Stimulated activated CD4-positive, alpha-beta T cell treated with anti-CD3 and anti-CD28 coated beads, Interleukin-4, amount 100 ng/mL, for 48 hours (primary cell): ENCODE results near the gene CNPY1.

Experiments
- DNase-seq, 2 donors: peaks; one replicate each; pipeline ENCODE4 v3.0.0-alpha.2; 2020; ENCODE audit warnings: low read depth in 2 of 2

CNPY1 gene

DNA sequence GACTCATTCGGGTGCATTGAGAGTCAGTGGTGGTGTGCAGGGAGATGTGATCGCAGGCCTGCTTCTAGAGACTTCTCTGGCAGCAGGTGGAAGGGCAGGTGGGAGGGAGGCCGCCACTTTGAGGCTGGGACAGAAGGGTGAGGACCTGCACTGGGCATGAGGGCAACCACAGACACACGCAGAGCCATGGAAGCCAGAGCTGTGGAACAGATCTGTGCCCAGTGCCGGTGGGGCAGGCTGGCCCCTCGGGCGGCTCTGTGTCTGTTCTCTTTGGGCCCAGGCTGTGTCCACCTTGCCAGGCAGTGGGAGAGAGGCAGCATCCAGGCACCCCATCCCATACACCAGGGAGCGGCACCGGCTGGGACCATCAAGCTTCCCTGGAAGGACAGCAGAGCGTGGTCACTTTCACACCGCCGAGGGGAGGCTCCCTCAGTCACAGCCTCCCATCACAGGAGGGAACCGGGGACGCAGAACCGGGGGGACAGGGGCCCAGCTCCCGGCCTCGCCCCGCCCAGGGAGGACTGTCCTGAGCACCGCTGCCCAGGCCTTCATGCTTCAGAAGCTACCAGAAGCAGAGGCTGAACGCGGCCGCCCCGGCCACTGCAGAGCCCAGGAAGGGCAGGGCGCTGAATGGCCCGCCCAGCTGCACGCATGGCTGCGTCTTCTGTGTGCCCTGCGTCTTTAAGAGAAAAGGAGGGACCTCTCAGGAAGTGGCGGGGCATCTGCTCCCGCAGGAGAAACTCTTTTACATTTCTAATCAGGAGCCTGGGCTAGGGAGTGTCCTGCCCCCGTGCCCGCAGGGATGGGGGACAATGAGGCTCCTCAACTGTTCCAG lies 56.3 kb downstream of the CNPY1 start:
- DNase-seq, result no peak

DNA sequence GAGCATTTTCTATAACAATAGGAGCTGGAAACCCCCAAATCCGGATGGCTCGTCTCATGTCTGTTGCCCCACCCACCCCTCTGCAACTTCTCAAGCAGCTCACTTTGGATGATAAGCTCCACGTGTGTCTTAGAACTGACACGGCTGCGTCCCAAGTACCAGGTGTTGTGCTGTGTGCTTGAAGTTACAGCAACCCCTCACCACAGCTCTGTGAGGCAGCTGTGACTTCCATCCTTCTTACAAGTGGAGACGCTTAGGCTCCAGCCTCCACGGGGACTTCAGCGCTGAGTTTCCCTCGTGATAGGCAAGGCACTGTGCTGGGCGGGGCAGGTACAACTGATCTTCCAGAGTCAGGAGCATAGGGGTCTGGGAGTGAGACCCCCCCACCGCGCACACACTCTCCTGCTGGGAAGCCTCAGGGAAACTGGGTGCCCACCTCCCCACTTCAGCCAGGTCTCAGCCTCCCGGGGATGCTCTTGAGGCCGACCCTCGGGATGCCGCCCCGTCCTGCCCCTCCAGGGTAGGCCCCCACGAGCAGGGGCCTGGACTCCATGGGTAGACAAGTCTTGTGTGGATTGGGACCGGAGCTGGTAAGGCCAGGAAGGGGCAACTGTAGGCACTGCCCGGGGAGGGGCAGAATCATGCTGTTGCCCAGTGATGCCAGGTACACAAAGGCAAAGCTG lies 57.1 kb downstream of the CNPY1 start:
- no peak for DNase-seq

DNA sequence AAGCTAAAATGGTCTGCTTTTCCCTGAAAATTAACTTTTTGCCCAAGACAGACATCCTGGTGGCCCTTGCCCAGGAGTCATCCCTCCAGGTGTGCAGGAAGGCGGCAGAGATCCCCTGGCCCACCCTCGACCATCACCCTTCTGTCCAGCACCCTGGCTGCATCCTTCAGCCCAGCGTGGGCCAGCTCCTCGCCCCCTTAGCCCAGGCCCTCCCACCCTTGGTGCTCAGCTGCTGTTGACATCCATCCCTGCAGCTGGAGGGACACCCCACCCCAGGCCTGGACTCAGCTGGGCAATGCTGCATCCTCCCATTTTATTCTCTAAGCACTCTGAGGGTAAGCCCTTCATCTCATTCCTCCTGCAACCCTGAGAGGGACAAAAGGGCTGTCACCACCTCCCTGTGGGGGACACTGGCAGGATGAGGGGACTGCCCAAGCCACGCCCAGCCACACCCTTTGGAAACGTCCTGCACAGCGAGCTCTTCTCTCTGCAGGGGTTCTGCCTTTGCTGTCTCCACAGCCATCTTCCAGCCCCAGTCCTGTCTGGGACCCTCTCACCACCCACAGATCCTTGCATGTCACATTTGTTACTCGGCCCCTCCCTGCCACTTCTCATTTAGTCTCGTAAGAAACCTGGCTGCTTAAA lies 57.8 kb downstream of the CNPY1 start:
- DNase-seq, result no peak

DNA sequence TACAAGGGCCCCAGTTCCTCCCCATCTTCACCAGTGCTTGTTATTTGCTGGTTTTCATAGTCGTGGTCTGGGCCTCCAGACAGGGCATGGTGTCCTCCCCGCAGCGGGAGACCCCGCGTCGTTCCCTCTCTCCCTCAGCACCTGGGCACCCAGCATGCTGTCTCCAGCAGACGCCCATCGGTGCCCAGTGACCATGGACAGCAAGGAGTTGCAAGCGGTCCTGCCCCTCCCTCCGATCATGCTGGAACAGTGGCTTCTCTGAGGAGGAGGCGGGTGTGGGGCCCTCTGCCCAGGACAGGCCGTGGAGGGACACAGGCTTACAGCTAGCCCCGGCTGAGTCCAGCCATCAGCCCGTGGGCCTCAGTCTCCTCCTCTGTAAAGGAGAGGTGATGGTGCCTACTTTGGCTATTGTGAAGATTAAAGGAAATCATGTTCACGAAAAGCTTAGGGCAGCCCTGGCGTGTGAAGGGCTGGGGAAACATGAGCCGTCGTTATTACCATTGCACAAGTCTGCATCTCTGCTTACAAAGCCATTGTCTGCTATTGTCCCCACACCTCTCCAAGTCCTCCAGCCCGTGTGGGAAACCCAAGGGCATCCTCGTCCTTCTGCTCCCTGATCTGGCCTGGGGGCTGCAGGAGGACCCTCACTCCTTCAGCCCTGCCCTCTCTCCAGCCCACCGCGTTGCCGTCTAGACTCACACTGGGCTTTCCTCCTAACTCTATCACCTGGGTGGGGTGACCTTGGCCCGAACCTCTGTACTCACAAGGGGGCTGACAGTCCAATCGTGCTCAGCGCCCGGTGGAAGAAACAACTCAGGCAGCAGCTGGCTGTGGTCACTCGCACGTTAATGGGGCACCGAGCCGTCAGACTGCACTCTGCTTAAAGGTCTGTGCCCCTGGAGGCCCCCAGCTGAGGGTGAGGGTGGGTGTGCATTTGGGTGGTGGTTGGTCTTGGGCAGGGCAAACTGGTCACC lies 58.6 kb downstream of the CNPY1 start:
- no peak for DNase-seq

DNA sequence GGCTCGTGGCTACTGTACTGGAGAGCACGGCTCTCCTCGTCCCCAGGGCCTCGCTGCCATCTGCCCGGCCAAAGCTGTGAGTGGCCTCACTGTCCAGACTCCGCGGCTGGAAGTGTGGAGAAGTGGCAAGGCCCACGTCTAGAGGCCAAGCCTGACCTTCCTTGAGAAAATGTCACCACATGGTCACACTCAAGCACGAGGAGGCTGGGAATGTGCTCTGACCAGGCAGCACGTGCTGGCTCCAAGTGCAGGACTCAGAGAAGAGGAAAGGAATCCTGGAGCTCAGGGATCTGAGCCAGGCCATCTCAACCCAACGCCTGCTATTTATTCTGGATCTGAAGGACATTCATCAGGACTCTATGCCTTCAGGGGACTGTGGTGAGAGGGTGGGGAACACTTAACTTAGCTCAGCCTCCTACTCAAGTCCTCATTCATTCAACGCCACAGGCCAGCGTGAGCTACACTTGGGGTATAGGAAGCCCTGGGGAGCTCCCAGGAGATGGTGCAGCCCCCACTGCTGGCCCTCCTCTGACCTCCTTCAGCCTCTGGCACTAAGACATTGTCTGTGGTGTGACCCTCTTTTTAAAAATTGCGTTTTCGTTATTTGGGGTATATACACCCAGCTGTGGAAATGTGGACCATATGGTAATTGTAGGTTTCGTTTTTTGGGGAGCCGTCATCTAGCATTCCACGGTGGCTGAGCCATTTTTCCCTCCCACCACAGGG lies 59.4 kb downstream of the CNPY1 start:
- DNase-seq, result no peak

DNA sequence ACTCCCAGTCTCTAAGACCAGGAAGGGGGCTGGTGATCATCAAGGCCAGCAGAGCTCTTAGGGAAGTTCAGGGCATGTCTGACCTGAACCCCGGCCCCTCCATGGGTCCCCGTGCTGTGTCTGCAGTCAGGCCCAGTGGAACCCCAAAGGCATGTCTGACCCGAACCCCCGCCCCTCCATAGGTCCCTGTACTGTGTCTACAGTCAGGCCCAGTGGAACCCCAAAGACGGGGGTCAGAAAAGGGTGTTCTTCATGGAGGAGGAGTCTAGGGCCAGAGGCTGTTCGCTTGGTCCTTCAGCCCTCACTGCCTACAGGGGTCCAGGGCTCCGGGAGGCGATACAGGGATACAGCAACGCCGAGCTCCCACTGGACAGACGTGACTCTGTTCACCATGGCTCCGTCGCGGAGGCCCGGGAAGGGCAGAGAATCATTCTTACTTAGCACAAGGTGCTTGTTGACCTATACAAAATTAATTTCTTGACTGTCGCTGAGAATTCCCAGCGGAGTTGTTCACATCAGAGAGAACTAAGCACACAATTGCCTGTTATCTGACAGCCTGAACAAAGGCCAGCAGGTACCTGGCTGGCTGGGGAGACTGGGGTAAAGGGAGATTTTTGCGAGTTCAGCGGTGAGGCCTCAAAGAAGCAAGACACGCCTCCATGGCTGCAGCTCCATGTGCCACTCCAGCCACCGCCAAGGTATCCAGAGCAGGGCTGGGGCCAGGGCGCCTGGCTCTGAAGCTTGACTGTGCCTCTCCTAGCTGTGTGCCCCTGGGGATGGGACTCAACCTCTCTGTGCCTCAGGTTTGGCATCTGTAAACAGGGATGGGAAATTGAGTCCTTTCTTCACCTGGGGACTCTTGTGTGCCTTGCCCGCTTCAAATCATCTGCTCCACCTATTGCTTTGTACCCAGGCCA lies 61.6 kb downstream of the CNPY1 start:
- no peak for DNase-seq

DNA sequence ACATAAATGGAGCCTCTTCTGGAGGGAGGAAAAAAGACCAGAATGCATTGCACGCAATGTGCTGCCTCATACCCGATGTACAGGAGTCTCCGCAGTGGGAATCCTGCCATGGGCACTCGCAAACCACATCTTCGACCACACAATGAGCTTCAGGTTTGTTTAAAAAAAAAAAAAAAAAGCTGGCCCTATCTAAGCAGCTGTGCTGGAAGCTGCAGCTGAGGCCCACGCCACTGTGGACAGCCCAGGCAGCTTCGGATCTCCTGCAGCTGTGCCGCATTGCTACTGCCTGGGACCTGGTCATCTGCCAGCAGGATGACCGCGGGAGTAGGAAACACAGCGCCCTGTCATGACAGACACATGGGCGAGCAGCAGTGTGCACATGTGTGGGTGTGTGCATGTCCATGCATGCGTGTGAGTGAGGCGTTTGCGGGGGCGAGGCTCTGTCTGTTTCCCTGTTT lies 62.5 kb downstream of the CNPY1 start:
- DNase-seq, result no peak

DNA sequence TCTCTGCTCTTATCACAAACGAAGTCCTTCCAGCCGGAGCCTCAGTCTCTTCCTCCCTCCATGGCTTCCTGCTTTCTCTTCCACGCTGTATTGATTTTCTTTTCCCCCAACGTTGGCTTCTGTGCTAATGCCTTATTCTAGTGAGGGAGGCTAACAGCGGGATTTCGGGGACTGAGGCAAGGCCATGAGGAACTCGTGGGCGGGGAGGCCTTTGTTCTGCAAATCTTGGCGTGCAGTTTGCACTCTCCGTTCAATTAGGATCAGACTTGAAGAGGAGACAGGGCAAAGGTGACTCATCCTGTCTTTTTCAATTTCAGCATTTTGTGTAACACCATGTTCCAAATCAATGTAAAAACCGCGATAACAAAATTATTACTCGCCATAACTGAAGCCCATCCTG lies 63.1 kb downstream of the CNPY1 start:
- no peak for DNase-seq

DNA sequence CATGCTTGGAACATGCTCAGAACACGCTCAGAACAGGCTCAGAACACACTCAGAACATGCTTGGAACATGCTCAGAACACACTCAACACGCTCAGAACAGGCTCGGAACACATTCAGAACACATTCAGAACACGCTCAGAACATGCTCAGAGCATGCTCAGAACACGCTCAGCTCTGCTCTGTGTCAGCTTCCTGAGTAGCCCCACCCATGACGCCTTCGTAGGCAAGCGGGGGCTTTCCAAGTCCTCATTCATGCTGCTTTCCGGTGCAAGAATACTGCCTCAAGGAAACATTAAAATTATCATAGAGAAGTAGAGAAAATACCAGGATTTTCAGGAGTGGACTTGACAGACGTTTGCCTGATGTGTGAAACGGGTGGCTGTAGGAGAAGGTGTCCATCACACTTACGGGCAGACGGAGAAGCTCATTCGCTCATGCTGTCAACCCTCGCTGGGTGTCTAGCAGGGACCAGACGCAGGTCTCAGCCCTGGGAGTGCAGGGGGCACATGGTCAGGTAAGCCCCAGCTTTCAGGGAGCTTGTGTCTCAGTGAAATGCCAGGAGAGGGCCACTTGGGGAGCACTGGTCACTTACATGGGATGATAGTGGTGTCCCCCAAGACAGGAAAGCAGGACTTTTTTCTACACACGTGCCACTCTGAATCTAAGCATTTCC lies 63.7 kb downstream of the CNPY1 start:
- no peak for DNase-seq

DNA sequence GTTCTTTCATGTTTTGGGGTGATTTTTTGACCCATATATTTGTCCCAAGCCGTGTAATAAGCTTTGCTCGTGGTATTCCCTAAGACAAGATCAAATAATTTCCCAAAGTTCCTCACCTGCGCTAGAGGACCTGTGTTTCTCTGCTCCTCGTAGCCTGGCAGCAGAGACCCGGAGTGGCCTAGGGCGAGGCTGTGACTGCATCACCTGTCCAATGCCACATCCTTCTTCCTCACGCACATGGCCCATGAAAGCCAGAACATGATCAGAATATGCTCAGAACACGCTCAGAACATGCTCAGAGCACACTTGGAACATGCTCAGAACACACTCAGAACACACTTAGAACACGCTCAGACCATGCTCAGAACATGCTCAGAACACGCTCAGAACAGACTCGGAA lies 64.6 kb downstream of the CNPY1 start:
- DNase-seq, result no peak

DNA sequence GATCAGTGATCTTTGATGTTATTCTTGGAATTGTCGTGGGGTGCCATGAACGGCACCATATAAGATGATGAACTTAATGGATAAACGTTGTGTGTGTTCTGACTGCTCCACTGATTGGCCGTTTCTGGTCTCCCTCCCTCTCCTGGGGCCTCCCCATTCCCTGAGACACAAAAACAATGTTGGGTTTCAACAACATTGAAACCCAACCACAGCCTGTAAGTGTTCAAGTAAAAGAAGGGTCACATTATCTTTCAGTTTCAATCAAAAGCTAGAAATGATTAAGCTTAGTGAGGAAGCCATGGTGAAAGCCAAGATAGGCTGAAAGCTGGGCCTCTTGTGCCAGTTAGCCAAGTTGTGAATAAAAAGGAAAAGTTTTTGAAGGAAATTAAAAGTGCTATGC lies 68.9 kb downstream of the CNPY1 start:
- DNase-seq, result no peak

DNA sequence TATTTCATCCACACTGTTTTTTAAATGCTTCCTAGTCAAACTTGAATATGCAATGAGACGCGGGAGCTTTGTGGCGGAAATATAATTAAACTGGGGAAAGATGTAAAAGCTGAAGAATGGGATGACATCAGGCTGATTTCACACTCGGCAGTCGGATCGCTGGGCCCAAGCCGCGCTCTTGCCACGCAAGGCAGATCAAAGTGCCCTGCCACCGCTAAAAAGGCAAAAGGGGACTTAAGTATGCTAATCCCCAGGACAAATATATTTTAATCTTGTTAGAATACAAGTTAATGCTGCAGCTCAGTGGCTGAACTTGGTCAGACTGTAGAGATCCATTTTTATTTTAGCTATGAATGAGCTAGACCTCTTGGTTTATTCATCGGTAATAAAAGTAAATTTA lies 74.6 kb downstream of the CNPY1 start:
- DNase-seq, result no peak

DNA sequence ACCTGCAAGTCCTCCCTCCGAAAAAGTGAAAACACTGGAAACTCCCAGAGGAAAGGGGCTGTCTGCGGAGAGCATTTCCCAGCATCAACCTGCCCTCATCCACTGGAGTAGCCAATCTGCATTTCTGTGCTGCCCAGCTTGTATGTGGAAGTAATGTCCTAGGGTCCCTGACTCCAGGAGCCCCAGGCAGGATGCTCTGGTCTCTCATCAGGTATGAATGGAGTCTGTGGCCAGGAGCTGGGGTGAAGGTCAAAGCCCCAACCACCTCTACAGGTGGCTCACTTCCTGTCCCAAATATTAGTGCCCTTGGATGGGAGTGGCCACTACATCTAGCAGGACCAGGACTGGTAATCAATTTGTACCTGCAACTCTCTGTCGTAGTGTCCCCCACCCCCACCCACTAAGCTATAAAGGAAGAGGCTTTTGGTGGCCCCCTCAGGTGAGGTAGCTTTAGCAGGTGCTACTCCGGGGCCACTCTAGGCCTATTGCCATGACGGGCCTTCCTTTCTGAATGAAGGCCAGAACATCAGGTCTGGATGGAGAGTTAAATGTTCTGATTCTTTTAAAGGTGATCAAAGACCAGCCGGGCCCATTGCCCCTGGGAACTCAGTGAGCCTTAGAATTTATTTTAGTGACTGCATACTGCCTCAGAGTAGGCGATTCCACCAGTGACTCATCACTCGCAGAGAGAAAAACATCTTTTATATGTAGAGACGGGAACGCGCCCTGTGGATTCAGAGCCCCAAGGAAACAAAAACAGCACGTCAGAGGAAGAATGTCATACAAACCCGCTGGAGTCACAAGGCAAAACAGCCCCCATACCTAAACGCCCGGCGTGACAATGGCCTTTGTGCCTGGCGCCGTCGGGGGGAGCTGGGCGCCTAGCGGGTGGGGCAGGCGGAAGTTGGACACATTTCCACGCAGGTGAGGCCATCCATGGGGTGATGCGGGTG lies 75.4 kb downstream of the CNPY1 start:
- no peak for DNase-seq

DNA sequence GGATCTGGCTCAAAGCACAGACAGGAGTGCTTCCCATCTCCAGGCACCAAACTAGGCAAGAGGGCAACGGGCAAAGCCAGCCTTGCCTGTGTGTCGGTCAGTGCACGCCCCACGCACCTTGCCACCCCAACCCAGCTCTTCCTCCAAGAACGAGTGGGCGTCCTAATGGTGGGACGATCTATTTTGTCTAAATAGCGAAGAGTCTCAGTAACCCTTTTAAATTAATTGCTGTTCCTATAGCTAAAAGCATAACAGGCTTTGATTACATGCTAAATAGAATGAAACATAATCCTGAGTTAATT lies 76.2 kb downstream of the CNPY1 start:
- no peak for DNase-seq

DNA sequence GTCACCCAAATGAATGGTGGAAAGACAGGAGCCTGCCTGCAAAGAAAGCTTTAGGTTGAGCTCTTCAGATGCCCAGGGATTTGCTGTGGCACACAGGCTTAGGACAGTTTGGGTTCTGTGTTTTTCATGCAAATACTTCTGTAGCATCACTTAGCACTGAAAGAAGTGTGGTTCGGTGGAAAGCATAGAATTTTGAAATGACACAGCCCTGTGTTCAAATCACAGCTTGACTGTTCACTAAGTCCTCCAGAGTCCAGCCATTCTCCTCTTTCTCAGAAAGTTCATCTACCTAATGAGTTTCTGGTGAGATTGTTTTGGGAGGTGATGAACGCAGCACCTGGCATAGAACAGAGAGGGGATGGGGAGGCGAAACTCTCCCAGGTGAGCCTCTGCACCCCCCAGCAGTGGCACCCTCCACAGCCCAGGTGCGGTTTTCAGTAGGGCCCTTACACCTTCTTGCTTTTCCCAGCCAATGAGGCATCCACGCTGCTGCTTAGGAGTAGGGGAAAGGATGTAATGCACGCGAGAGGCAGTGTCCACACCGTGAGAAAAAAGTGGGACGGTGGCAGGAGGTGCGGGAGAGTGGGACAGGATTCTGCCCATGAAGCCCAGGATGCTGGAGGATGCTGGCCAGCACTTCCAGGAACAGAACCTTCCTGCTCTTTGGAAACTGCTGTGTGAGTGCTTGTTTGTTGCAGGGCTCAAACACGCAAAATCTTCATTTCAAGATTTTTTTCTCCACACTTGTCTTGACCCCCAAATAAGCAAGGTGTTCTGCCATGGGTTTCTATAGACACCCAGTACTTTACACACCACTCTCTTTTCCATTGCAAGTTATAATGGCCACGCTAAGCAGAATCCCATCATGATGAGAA lies 76.8 kb downstream of the CNPY1 start:
- no peak for DNase-seq

DNA sequence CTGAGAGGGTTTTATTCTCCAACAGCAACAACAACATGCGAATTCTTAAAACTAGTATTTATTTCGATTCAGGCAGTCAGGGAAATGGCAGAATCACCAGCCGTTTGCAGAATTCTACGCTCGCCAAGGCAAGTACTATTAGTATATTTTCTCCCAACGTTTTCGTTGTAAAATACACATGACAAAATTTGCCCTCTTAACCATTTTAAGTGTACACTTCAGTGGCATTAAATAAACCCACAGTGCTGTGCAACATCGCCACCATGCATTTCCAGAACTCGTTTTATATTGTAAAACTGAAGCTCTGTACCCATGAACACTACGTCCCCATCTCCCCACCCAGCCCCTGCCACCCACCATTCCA lies 77.6 kb downstream of the CNPY1 start:
- DNase-seq, result no peak
